GM12892 (cell line): Measurements from ENCODE around the gene AGBL2.

Experiments
- POLR2A ChIP-seq: IDR thresholded peaks from 2 replicates; pipeline ENCODE4 v1.6.1; 2011; ENCODE audit warnings: low read depth, low read length, control low read depth
- TAF1 ChIP-seq: IDR thresholded peaks from 2 replicates; pipeline ENCODE4 v1.6.1; 2011; ENCODE audit warnings: low read depth, mild to moderate bottlenecking, control low read depth, low read length, borderline replicate concordance

- TF ChIP-seq TAF1 = no peak
- no peak for TF ChIP-seq POLR2A
Measured at GRCh38 chr11:47726118-47726442, 10.9 kb upstream of the AGBL2 start.
